Osteocyte (in vitro differentiated cells): ENCODE measurements around the gene DNAJC5G. TPM values are rescaled to one million over a fixed set of nuclear protein-coding genes. Genes with fewer than 3 reads are reported as not detected.

ENCODE experiments used
- DNase-seq: peaks from one replicate; pipeline ENCODE4 v3.0.0; 2021; ENCODE audit warnings: mixed read lengths; ENCODE audit not compliant: unreplicated experiment; ENCODE audit errors: extremely low spot score
- H3K27ac Mint-ChIP-seq: one replicate; pipeline ENCODE4 v1.8.0; 2021; ENCODE audit warnings: mild to moderate bottlenecking, mixed read lengths; ENCODE audit not compliant: unreplicated experiment
- H3K27me3 Mint-ChIP-seq: one replicate; pipeline ENCODE4 v1.8.0; 2021; ENCODE audit warnings: mixed read lengths; ENCODE audit not compliant: unreplicated experiment
- H3K36me3 Mint-ChIP-seq: one replicate; pipeline ENCODE4 v1.8.0; 2021; ENCODE audit warnings: mixed read lengths; ENCODE audit not compliant: unreplicated experiment
- H3K4me1 Mint-ChIP-seq: one replicate; pipeline ENCODE4 v1.8.0; 2021; ENCODE audit warnings: mixed read lengths; ENCODE audit not compliant: unreplicated experiment
- H3K4me3 Mint-ChIP-seq: one replicate; pipeline ENCODE4 v1.8.0; 2021; ENCODE audit warnings: mild to moderate bottlenecking, moderate library complexity, mixed read lengths; ENCODE audit not compliant: unreplicated experiment
- H3K9me3 Mint-ChIP-seq: one replicate; pipeline ENCODE4 v1.8.0; 2021; ENCODE audit warnings: mixed read lengths; ENCODE audit not compliant: unreplicated experiment
- CTCF ChIP-seq: fragments of 200-600 bp; sonication (generic); IDR thresholded peaks from 2 replicates; pipeline ENCODE4 v1.5.0; 2021; ENCODE audit warnings: antibody characterized with exemption, mild to moderate bottlenecking, moderate library complexity
- total RNA-seq: library from RNA; stranded (reverse); gene quantifications from 2 replicates; pipeline ENCODE4 v1.2.1, GENCODE V29; 2021

DNAJC5G gene
- total RNA-seq, 1 donor from 2014 or later: not detected

- Mint-ChIP-seq H3K4me3 (no peak overlapping the region), H3K36me3 (peaks cover 15% of the 10 kb centered on the region), H3K27me3 (peaks cover 14% of the 10 kb centered on the region), H3K27ac (no peak overlapping the region), H3K9me3 (no peaks in the 10 kb centered on the region), H3K4me1 (peaks cover 7% of the 10 kb centered on the region)
- no peak for DNase-seq
- TF ChIP-seq CTCF: no peak
Measured at GRCh38 chr2:27247893-27248292, 27.3 kb upstream of the DNAJC5G start.

- H3K4me3 Mint-ChIP-seq: no peak overlapping the region
- TF ChIP-seq CTCF: no peak
- no peak for DNase-seq
- peaks cover 14% of the 10 kb centered on the region for H3K27me3 Mint-ChIP-seq
- H3K36me3 Mint-ChIP-seq: peaks cover 1% of the 10 kb centered on the region
- no peak overlapping the region for H3K27ac Mint-ChIP-seq
- peaks cover 7% of the 10 kb centered on the region for H3K4me1 Mint-ChIP-seq
- H3K9me3 Mint-ChIP-seq: no peaks in the 10 kb centered on the region
Measured at GRCh38 chr2:27249159-27249890, 25.9 kb upstream of the DNAJC5G start.

- Mint-ChIP-seq H3K9me3 (no peaks in the 10 kb centered on the region), H3K36me3 (no peaks in the 10 kb centered on the region), H3K27me3 (peaks cover 14% of the 10 kb centered on the region), H3K4me1 (peaks cover 9% of the 10 kb centered on the region), H3K4me3 (no peak overlapping the region), H3K27ac (no peak overlapping the region)
- peak; percentile 64 for TF ChIP-seq CTCF
- DNase-seq: no peak
Measured at GRCh38 chr2:27249891-27250651, 25.2 kb upstream of the DNAJC5G start.

- Mint-ChIP-seq H3K9me3 (no peaks in the 10 kb centered on the region), H3K4me3 (no peak overlapping the region), H3K27me3 (peaks cover 14% of the 10 kb centered on the region), H3K27ac (no peak overlapping the region), H3K4me1 (peaks cover 16% of the 10 kb centered on the region), H3K36me3 (no peaks in the 10 kb centered on the region)
- no peak for DNase-seq
- no peak for TF ChIP-seq CTCF
Measured at GRCh38 chr2:27250652-27251379, 24.4 kb upstream of the DNAJC5G start.

GRCh38 chr2:27251766-27252165 lies 23.5 kb upstream of the DNAJC5G start:
- Mint-ChIP-seq H3K27ac (no peak overlapping the region), H3K27me3 (peaks cover 17% of the 10 kb centered on the region), H3K4me1 (peaks cover 19% of the 10 kb centered on the region), H3K4me3 (no peak overlapping the region), H3K36me3 (no peaks in the 10 kb centered on the region), H3K9me3 (no peaks in the 10 kb centered on the region)
- DNase-seq: no peak
- TF ChIP-seq CTCF: no peak
